Panc1 (cell line): ENCODE measurements around the gene JPH4. TPM values are rescaled to one million over a fixed set of nuclear protein-coding genes. Genes with fewer than 3 reads are reported as not detected.

Experiments used
- ATAC-seq: fragments of 200-7000 bp; cut with Tn5 transposase; 2 replicates; pipeline ENCODE4 v1.9.1; 2020; ENCODE audit warnings: mild to moderate bottlenecking, moderate library complexity
- BruUV-seq: library from RNA; stranded (reverse); fragments of 400-500 nt; replicated peaks from 2 replicates; lab custom pipeline; 2021; lab: Mats Ljungman, UMichigan
- CTCF ChIA-PET: fragments of 300-600 bp; sonication (Branson Sonifier 250); formaldehyde crosslinking; loops from one replicate; lab custom pipeline; 2022; ENCODE audit warnings: antibody characterized with exemption; lab: Charles Lee
- POLR2A ChIA-PET: fragments of 300-600 bp; sonication (Branson Sonifier 250); formaldehyde crosslinking; loops from one replicate; lab custom pipeline; 2022; ENCODE audit warnings: antibody characterized with exemption; lab: Charles Lee
- DNase-seq: peaks from one replicate; pipeline ENCODE4 v3.0.0-alpha.2; 2010; ENCODE audit warnings: low read depth, low spot score
- H3K27ac ChIP-seq: 2 replicates; pipeline ENCODE4 v1.5.1; 2011; ENCODE audit warnings: mild to moderate bottlenecking, low read length, inconsistent platforms
- H3K27me3 ChIP-seq: fragments of 200-500 bp; sonication (Bioruptor generic); 2 replicates; pipeline ENCODE4 v1.6.0; 2014; ENCODE audit warnings: low read length, inconsistent platforms; ENCODE audit not compliant: control insufficient read depth, insufficient read depth
- H3K36me3 ChIP-seq: fragments of 200-500 bp; sonication (Bioruptor generic); 2 replicates; pipeline ENCODE4 v1.5.1; 2014; ENCODE audit warnings: inconsistent platforms, mild to moderate bottlenecking, low read length, moderate library complexity; ENCODE audit not compliant: control insufficient read depth, insufficient read depth
- H3K4me1 ChIP-seq: 2 replicates; pipeline ENCODE4 v1.5.1; 2011; ENCODE audit warnings: inconsistent platforms, mild to moderate bottlenecking, low read length, moderate library complexity; ENCODE audit not compliant: control insufficient read depth, insufficient read depth
- H3K4me3 ChIP-seq, 2 experiments: 2 replicates each; pipeline ENCODE4 v1.5.1; 2011 to 2012; ENCODE audit warnings: low read depth in 2 of 2, low read length in 2 of 2, mild to moderate bottlenecking in 2 of 2, inconsistent platforms in 1 of 2, moderate library complexity in 1 of 2
- H3K9me3 ChIP-seq: fragments of 200-500 bp; sonication (Bioruptor generic); 2 replicates; pipeline ENCODE4 v1.5.1; 2014; ENCODE audit warnings: low read depth, mild to moderate bottlenecking, inconsistent platforms, low read length, moderate library complexity; ENCODE audit not compliant: control insufficient read depth, insufficient read depth
- TCF7L2 ChIP-seq: IDR thresholded peaks from 2 replicates; pipeline ENCODE4 v1.6.1; 2011; ENCODE audit warnings: mild to moderate bottlenecking, low read depth, low read length, inconsistent platforms
- in situ Hi-C: cut with HindIII; loops from 2 replicates; pipeline ENCODE4 v1.10.0; 2016; ENCODE audit warnings: low sequenced_read_pairs, low pct_unique_long_range_greater_than_20kb
- intact Hi-C: fragments of 100-400 bp; cut with micrococcal nuclease; formaldehyde crosslinking; loops from one replicate; pipeline ENCODE4 v1.10.0; 2022; ENCODE audit not compliant: unreplicated experiment
- total RNA-seq: library from RNA; stranded (reverse); gene quantifications from one replicate; pipeline ENCODE4 v1.2.1, GENCODE V29; 2021; ENCODE audit not compliant: unreplicated experiment
- TF ChIP-seq, protein P1 (sequence below), 2 experiments: IDR thresholded peaks; 2 replicates each; pipeline ENCODE4 v1.6.1; 2011 to 2012; ENCODE audit warnings: low read depth in 2 of 2, control low read depth in 1 of 2, low read length in 1 of 2, mild to moderate bottlenecking in 1 of 2, moderate library complexity in 1 of 2; ENCODE audit not compliant: insufficient read depth in 1 of 2
- TF ChIP-seq, protein P2 (sequence below): fragments of 450-650 bp; IDR thresholded peaks from 2 replicates; pipeline ENCODE4 v1.5.1; 2017; ENCODE audit warnings: mild to moderate bottlenecking

JPH4 gene
- total RNA-seq, 1 experiment from 2014 or later: 0.05 TPM

DNA sequence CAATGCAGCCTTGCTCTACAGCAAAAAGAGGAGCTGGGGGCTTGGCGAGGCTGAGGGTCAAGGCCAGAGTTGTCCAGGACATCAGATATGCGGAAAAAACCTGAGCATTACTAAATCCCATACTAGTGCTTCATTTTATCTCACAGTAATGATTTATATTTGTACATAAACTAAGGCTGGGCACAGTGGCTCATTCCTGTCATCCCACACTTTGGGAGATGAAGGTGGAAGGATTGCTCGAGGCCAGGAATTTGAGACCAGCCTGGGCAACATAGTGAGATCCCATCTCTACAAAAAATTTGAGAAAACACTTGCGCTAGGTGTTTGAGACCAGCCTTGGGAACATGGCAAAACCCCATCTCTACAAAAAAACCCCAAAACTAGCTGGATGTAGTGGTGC lies 11.6 kb upstream of the JPH4 start:
- DNase-seq (no peak), ATAC-seq (no peak)
- Histone ChIP-seq H3K4me3 (no peak overlapping the region), H3K27me3 (no peaks in the 10 kb centered on the region), H3K27ac (no peak overlapping the region), H3K4me1 (no peaks in the 10 kb centered on the region), H3K9me3 (no peaks in the 10 kb centered on the region), H3K36me3 (no peaks in the 10 kb centered on the region)
- in situ Hi-C loops (no loop called here), intact Hi-C loops (no loop called here)
- no TSS peak for BruUV-seq
- TF ChIP-seq, protein P1, sequence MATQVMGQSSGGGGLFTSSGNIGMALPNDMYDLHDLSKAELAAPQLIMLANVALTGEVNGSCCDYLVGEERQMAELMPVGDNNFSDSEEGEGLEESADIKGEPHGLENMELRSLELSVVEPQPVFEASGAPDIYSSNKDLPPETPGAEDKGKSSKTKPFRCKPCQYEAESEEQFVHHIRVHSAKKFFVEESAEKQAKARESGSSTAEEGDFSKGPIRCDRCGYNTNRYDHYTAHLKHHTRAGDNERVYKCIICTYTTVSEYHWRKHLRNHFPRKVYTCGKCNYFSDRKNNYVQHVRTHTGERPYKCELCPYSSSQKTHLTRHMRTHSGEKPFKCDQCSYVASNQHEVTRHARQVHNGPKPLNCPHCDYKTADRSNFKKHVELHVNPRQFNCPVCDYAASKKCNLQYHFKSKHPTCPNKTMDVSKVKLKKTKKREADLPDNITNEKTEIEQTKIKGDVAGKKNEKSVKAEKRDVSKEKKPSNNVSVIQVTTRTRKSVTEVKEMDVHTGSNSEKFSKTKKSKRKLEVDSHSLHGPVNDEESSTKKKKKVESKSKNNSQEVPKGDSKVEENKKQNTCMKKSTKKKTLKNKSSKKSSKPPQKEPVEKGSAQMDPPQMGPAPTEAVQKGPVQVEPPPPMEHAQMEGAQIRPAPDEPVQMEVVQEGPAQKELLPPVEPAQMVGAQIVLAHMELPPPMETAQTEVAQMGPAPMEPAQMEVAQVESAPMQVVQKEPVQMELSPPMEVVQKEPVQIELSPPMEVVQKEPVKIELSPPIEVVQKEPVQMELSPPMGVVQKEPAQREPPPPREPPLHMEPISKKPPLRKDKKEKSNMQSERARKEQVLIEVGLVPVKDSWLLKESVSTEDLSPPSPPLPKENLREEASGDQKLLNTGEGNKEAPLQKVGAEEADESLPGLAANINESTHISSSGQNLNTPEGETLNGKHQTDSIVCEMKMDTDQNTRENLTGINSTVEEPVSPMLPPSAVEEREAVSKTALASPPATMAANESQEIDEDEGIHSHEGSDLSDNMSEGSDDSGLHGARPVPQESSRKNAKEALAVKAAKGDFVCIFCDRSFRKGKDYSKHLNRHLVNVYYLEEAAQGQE (IDR thresholded peaks at IDR 0.05; ENCODE audit: insufficient read depth in 1 of 2, low read depth in 2 of 2, low read length in 1 of 2): no peak
- TF ChIP-seq, protein P2, sequence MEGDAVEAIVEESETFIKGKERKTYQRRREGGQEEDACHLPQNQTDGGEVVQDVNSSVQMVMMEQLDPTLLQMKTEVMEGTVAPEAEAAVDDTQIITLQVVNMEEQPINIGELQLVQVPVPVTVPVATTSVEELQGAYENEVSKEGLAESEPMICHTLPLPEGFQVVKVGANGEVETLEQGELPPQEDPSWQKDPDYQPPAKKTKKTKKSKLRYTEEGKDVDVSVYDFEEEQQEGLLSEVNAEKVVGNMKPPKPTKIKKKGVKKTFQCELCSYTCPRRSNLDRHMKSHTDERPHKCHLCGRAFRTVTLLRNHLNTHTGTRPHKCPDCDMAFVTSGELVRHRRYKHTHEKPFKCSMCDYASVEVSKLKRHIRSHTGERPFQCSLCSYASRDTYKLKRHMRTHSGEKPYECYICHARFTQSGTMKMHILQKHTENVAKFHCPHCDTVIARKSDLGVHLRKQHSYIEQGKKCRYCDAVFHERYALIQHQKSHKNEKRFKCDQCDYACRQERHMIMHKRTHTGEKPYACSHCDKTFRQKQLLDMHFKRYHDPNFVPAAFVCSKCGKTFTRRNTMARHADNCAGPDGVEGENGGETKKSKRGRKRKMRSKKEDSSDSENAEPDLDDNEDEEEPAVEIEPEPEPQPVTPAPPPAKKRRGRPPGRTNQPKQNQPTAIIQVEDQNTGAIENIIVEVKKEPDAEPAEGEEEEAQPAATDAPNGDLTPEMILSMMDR: no peak
- no peak for TF ChIP-seq TCF7L2
- ChIA-PET POLR2A (no interaction called here), CTCF (no interaction called here)

DNA sequence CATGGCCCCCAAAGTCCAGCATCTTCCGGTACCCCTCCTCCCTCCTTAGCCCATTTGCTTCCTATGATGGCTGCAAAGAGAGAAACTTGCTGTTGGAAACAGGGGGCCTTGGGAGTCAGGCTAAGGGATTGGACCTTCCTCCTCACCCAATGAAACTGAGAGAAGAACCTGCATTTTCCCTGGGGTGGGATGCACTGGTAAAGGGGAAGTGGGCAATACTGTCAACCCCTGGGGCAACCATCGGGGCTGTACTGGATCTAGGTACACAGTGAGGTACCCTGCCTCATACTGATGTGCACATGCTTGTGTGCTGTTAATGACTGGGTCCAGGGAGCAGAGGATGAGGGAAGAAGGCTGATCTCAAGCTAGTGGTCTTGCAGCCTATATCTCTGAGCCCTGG lies 11.0 kb upstream of the JPH4 start:
- BruUV-seq: no TSS peak
- Histone ChIP-seq H3K4me1 (no peaks in the 10 kb centered on the region), H3K27me3 (no peaks in the 10 kb centered on the region), H3K36me3 (no peaks in the 10 kb centered on the region), H3K9me3 (no peaks in the 10 kb centered on the region), H3K27ac (no peak overlapping the region), H3K4me3 (no peak overlapping the region)
- peak; percentile 48; the same call in 1 of the 2 replicates for ATAC-seq
- TF ChIP-seq TCF7L2: no peak
- TF ChIP-seq, protein P2: no peak
- CTCF ChIA-PET: interaction anchor here (0.9 to 2.2 kb wide), 4 partner anchors 42 to 332 kb away, joined by 4 to 10 read pairs (median 4); no protein-coding TSS in a partner anchor
- in situ Hi-C loops: no loop called here
- POLR2A ChIA-PET: no interaction called here
- intact Hi-C loops: no loop called here
- DNase-seq: no peak
